Gastroesophageal sphincter (tissue), 3 donors: Measurements from ENCODE around the gene TPM3.
"Not testable (repeated sequence)": the region's sequence is repeated elsewhere in the genome, so short reads cannot be mapped to it uniquely, and the experiment has no call there.

Source experiments
- EP300 ChIP-seq: sonication (generic); formaldehyde crosslinking; IDR thresholded peaks from one replicate; pipeline ENCODE4 v1.6.1; 2017; ENCODE audit warnings: antibody characterized with exemption, mild to moderate bottlenecking
- POLR2A ChIP-seq, 2 donors: fragments of 450-650 bp; IDR thresholded peaks; one replicate each; pipeline ENCODE4 v1.6.1; 2017; ENCODE audit warnings: antibody characterized with exemption in 2 of 2, mild to moderate bottlenecking in 2 of 2, moderate library complexity in 1 of 2
- POLR2AphosphoS5 ChIP-seq: sonication (generic); formaldehyde crosslinking; IDR thresholded peaks from one replicate; pipeline ENCODE4 v1.6.1; 2017; ENCODE audit warnings: antibody characterized with exemption
- TF ChIP-seq, protein P1 (sequence below), 4 experiments: fragments of 200-600 bp in 2 of 4; fragments of 450-650 bp in 2 of 4; sonication (generic) in 1 of 4; IDR thresholded peaks; one replicate each; pipeline ENCODE4 v1.5.1; 2017 to 2019; ENCODE audit warnings: antibody characterized with exemption in 4 of 4, mild to moderate bottlenecking in 2 of 4, moderate library complexity in 2 of 4

DNA sequence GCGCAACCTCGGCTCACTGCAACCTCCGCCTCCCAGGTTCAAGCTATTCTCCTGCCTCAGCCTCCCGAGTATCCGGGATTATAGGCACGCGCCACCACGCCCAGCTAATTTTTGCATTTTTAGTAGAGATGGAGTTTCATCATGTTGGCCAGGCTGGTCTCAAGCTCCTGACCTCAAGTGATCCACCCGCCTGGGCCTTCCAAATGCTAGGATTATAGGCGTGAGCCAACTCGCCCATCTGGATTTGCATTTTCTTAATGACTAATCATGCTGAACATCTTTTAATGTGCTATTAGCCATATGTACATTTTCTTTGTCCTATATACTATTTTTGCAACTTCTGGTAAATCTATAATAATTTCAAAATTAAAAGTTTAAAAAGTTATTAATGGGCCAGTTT lies 68.7 kb downstream of the TPM3 start:
- TF ChIP-seq, protein P1, sequence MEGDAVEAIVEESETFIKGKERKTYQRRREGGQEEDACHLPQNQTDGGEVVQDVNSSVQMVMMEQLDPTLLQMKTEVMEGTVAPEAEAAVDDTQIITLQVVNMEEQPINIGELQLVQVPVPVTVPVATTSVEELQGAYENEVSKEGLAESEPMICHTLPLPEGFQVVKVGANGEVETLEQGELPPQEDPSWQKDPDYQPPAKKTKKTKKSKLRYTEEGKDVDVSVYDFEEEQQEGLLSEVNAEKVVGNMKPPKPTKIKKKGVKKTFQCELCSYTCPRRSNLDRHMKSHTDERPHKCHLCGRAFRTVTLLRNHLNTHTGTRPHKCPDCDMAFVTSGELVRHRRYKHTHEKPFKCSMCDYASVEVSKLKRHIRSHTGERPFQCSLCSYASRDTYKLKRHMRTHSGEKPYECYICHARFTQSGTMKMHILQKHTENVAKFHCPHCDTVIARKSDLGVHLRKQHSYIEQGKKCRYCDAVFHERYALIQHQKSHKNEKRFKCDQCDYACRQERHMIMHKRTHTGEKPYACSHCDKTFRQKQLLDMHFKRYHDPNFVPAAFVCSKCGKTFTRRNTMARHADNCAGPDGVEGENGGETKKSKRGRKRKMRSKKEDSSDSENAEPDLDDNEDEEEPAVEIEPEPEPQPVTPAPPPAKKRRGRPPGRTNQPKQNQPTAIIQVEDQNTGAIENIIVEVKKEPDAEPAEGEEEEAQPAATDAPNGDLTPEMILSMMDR (IDR thresholded peaks at IDR 0.05), result not testable (repeated sequence)
- TF ChIP-seq POLR2A (IDR thresholded peaks at IDR 0.05); EP300; POLR2AphosphoS5: not testable (repeated sequence)
